ENCODE measurements around the gene IL33.

The IL33 gene

GRCh38 chr9:6229619-6230018 is 14.0 kb downstream of the IL33 start:
- no peak for DNase-seq (ENCODE audit: extremely low spot score)
- TF ChIP-seq HDGF (IDR thresholded peaks at IDR 0.05; ENCODE audit: borderline replicate concordance) (no peak), SP1 (IDR thresholded peaks at IDR 0.05) (no peak), ELF4 (IDR thresholded peaks at IDR 0.05) (no peak), NFRKB (IDR thresholded peaks at IDR 0.05) (no peak), L3MBTL2 (conservative IDR thresholded peaks at IDR 0.05) (no peak), ARNT (IDR thresholded peaks at IDR 0.05) (no peak), SUZ12 (IDR thresholded peaks at IDR 0.05) (no peak), ZNF384 (IDR thresholded peaks at IDR 0.05) (no peak), FOXK2 (IDR thresholded peaks at IDR 0.05) (no peak), FOXA1 (IDR thresholded peaks at IDR 0.05) (no peak), FOXM1 (IDR thresholded peaks at IDR 0.05; ENCODE audit: borderline replicate concordance) (no peak), BHLHE40 (IDR thresholded peaks at IDR 0.05; ENCODE audit: borderline replicate concordance) (no peak), PKNOX1 (IDR thresholded peaks at IDR 0.05) (no peak), LEF1 (IDR thresholded peaks at IDR 0.05; ENCODE audit: borderline replicate concordance) (no peak), CTBP1 (IDR thresholded peaks at IDR 0.05; ENCODE audit: borderline replicate concordance) (no peak), TARDBP (IDR thresholded peaks at IDR 0.05) (no peak)
- CTCF ChIA-PET, result no interaction called here
- POLR2A ChIA-PET, result no interaction called here

- DNase-seq (ENCODE audit: extremely low spot score), result no peak
- POLR2A ChIA-PET, result no interaction called here
- CTCF ChIA-PET, result no interaction called here
- TF ChIP-seq FOXM1 (IDR thresholded peaks at IDR 0.05; ENCODE audit: borderline replicate concordance) (no peak), SUZ12 (IDR thresholded peaks at IDR 0.05) (no peak), HDGF (IDR thresholded peaks at IDR 0.05; ENCODE audit: borderline replicate concordance) (no peak), FOXA1 (IDR thresholded peaks at IDR 0.05) (no peak), NFRKB (IDR thresholded peaks at IDR 0.05) (no peak), BHLHE40 (IDR thresholded peaks at IDR 0.05; ENCODE audit: borderline replicate concordance) (no peak), L3MBTL2 (conservative IDR thresholded peaks at IDR 0.05) (no peak), ARNT (IDR thresholded peaks at IDR 0.05) (no peak), TARDBP (IDR thresholded peaks at IDR 0.05) (no peak), SP1 (IDR thresholded peaks at IDR 0.05) (no peak), ELF4 (IDR thresholded peaks at IDR 0.05) (no peak), ZNF384 (IDR thresholded peaks at IDR 0.05) (no peak), FOXK2 (IDR thresholded peaks at IDR 0.05) (no peak)
Measured at GRCh38 chr9:6230037-6230780, 14.6 kb downstream of the IL33 start.

GRCh38 chr9:6232336-6232945 is 16.8 kb downstream of the IL33 start:
- POLR2A ChIA-PET, result no interaction called here
- no peak for DNase-seq (ENCODE audit: extremely low spot score)
- TF ChIP-seq FOXA1 (IDR thresholded peaks at IDR 0.05), result no peak
- TF ChIP-seq ELF4 (IDR thresholded peaks at IDR 0.05), result no peak
- no peak for TF ChIP-seq BHLHE40 (IDR thresholded peaks at IDR 0.05; ENCODE audit: borderline replicate concordance)
- no peak for TF ChIP-seq L3MBTL2 (conservative IDR thresholded peaks at IDR 0.05)
- no peak for TF ChIP-seq SP1 (IDR thresholded peaks at IDR 0.05)
- no peak for TF ChIP-seq LEF1 (IDR thresholded peaks at IDR 0.05; ENCODE audit: borderline replicate concordance)
- no peak for TF ChIP-seq SUZ12 (IDR thresholded peaks at IDR 0.05)
- TF ChIP-seq ARNT (IDR thresholded peaks at IDR 0.05), result no peak
- TF ChIP-seq TARDBP (IDR thresholded peaks at IDR 0.05), result no peak
- TF ChIP-seq NFRKB (IDR thresholded peaks at IDR 0.05), result no peak
- CTCF ChIA-PET, result no interaction called here

GRCh38 chr9:6234014-6234413 is 18.4 kb downstream of the IL33 start:
- POLR2A ChIA-PET, result no interaction called here
- TF ChIP-seq ZNF384 (IDR thresholded peaks at IDR 0.05) (no peak), SP1 (IDR thresholded peaks at IDR 0.05) (no peak), SUZ12 (IDR thresholded peaks at IDR 0.05) (no peak), ARNT (IDR thresholded peaks at IDR 0.05) (no peak), PKNOX1 (IDR thresholded peaks at IDR 0.05) (no peak), ELF4 (IDR thresholded peaks at IDR 0.05) (no peak), NFRKB (IDR thresholded peaks at IDR 0.05) (no peak), HDGF (IDR thresholded peaks at IDR 0.05; ENCODE audit: borderline replicate concordance) (no peak), FOXK2 (IDR thresholded peaks at IDR 0.05) (no peak), BHLHE40 (IDR thresholded peaks at IDR 0.05; ENCODE audit: borderline replicate concordance) (no peak), TARDBP (IDR thresholded peaks at IDR 0.05) (no peak), L3MBTL2 (conservative IDR thresholded peaks at IDR 0.05) (no peak), LEF1 (IDR thresholded peaks at IDR 0.05; ENCODE audit: borderline replicate concordance) (no peak), FOXA1 (IDR thresholded peaks at IDR 0.05) (no peak), FOXM1 (IDR thresholded peaks at IDR 0.05; ENCODE audit: borderline replicate concordance) (no peak)
- DNase-seq (ENCODE audit: extremely low spot score), result no peak
- CTCF ChIA-PET, result no interaction called here

GRCh38 chr9:6237267-6237666 is 21.7 kb downstream of the IL33 start:
- TF ChIP-seq BHLHE40 (IDR thresholded peaks at IDR 0.05; ENCODE audit: borderline replicate concordance) (no peak), FOXK2 (IDR thresholded peaks at IDR 0.05) (no peak)
- ChIA-PET POLR2A (no interaction called here), CTCF (no interaction called here)
- no peak for DNase-seq (ENCODE audit: extremely low spot score)

GRCh38 chr9:6239048-6239461 is 23.4 kb downstream of the IL33 start:
- no peak for TF ChIP-seq FOXK2 (IDR thresholded peaks at IDR 0.05)
- TF ChIP-seq ARNT (IDR thresholded peaks at IDR 0.05), result no peak
- no peak for TF ChIP-seq LEF1 (IDR thresholded peaks at IDR 0.05; ENCODE audit: borderline replicate concordance)
- TF ChIP-seq BHLHE40 (IDR thresholded peaks at IDR 0.05; ENCODE audit: borderline replicate concordance), result no peak
- TF ChIP-seq CTBP1 (IDR thresholded peaks at IDR 0.05; ENCODE audit: borderline replicate concordance), result no peak
- TF ChIP-seq SP1 (IDR thresholded peaks at IDR 0.05), result no peak
- TF ChIP-seq PKNOX1 (IDR thresholded peaks at IDR 0.05), result no peak
- no peak for TF ChIP-seq ZNF384 (IDR thresholded peaks at IDR 0.05)
- TF ChIP-seq FOXA1 (IDR thresholded peaks at IDR 0.05), result no peak
- no peak for TF ChIP-seq HDGF (IDR thresholded peaks at IDR 0.05; ENCODE audit: borderline replicate concordance)
- no peak for TF ChIP-seq ELF4 (IDR thresholded peaks at IDR 0.05)
- no peak for TF ChIP-seq L3MBTL2 (conservative IDR thresholded peaks at IDR 0.05)
- no peak for TF ChIP-seq NFRKB (IDR thresholded peaks at IDR 0.05)
- TF ChIP-seq TARDBP (IDR thresholded peaks at IDR 0.05), result no peak
- TF ChIP-seq FOXM1 (IDR thresholded peaks at IDR 0.05; ENCODE audit: borderline replicate concordance), result no peak
- TF ChIP-seq SUZ12 (IDR thresholded peaks at IDR 0.05), result no peak
- ChIA-PET POLR2A (no interaction called here), CTCF (no interaction called here)
- DNase-seq (ENCODE audit: extremely low spot score), result no peak

All from HEK293T (cell line).